Stimulated activated CD4-positive, alpha-beta T cell treated with anti-CD3 and anti-CD28 coated beads, Interleukin-12 subunit alpha, Interleukin-12 subunit beta, amount 100 ng/mL, for 48 hours (primary cell): ENCODE data around the gene THBS4.
A peak's percentile ranks its signal among the peaks of the same experiment; 100 is the strongest.

ENCODE experiments used
- DNase-seq, 3 donors: peaks; one replicate each; pipeline ENCODE4 v3.0.0-alpha.2; 2020; ENCODE audit warnings: low read depth in 2 of 3, low spot score in 1 of 3

THBS4 gene

GRCh38 chr5:80034962-80035821 is at the start of gene THBS4:
Gene THBS4, plus strand, starts transcription at chr5:80035348. Its CDS starts 190 bp downstream, at chr5:80035538.
- DNase-seq, result no peak

GRCh38 chr5:79986260-79986659 is 48.9 kb upstream of the THBS4 start:
- DNase-seq, result no peak

- DNase-seq, result peak in 1 of 3 donors; percentile 22
These were observed 44.9 kb upstream of the THBS4 start for GRCh38 chr5:79990205-79990597.

GRCh38 chr5:79990598-79991507 is 44.3 kb upstream of the THBS4 start, which contains the start of gene MTX3:
Gene MTX3, minus strand, starts transcription at chr5:79991262. Its CDS starts 24 bp downstream, at chr5:79991238.
- DNase-seq, result peak; percentile 82 to 87 (median 84)

GRCh38 chr5:79992891-79993657 is 42.1 kb upstream of the THBS4 start:
- no peak for DNase-seq

- DNase-seq, result no peak
These were observed 35.4 kb upstream of the THBS4 start for GRCh38 chr5:79999722-80000121.

GRCh38 chr5:80002677-80003076 is 32.5 kb upstream of the THBS4 start:
- no peak for DNase-seq

GRCh38 chr5:80008995-80009765 is 26.0 kb upstream of the THBS4 start:
- no peak for DNase-seq

- no peak for DNase-seq
These were observed 24.3 kb upstream of the THBS4 start for GRCh38 chr5:80010754-80011392.

- DNase-seq, result no peak
These were observed 10.1 kb upstream of the THBS4 start for GRCh38 chr5:80025069-80025468.

- DNase-seq, result no peak
These were observed 8.3 kb upstream of the THBS4 start for GRCh38 chr5:80026841-80027240.

GRCh38 chr5:80031109-80031508 is 4.0 kb upstream of the THBS4 start:
- no peak for DNase-seq

- peak in 2 of 3 donors; percentile 9 to 16 for DNase-seq
These were observed 1.6 kb upstream of the THBS4 start for GRCh38 chr5:80033513-80033912.

GRCh38 chr5:80034559-80034958 is 589 bp upstream of the THBS4 start:
- DNase-seq, result no peak

GRCh38 chr5:80035839-80036238 is 691 bp downstream of the THBS4 start:
- DNase-seq, result no peak

GRCh38 chr5:80036615-80037014 is 1.5 kb downstream of the THBS4 start:
- no peak for DNase-seq

GRCh38 chr5:80037366-80037765 is 2.2 kb downstream of the THBS4 start:
- no peak for DNase-seq

GRCh38 chr5:80039650-80040049 is 4.5 kb downstream of the THBS4 start:
- DNase-seq, result no peak

GRCh38 chr5:80041527-80041926 is 6.4 kb downstream of the THBS4 start:
- no peak for DNase-seq

- DNase-seq, result no peak
These were observed 7.2 kb downstream of the THBS4 start for GRCh38 chr5:80042330-80042729.
